WTC11 (cell line): Measurements from ENCODE around the gene PARP3. TPM values are rescaled to one million over a fixed set of nuclear protein-coding genes. Genes with fewer than 3 reads are reported as not detected.

Experiments
- ATAC-seq: fragments of 200-7000 bp; cut with Tn5 transposase; 2 replicates; pipeline ENCODE4 v1.10.0; 2021; ENCODE audit warnings: mild to moderate bottlenecking, moderate library complexity
- CTCF ChIA-PET: fragments of 300-600 bp; sonication (Branson Sonifier 250); formaldehyde crosslinking; loops from one replicate; lab custom pipeline; 2021; ENCODE audit warnings: antibody characterized with exemption; lab: Charles Lee
- POLR2A ChIA-PET: fragments of 350-600 bp; sonication (Branson Sonifier 250); formaldehyde crosslinking; loops from one replicate; lab custom pipeline; 2021; ENCODE audit warnings: antibody characterized with exemption; lab: Charles Lee
- DNase-seq: peaks from one replicate; pipeline ENCODE4 v3.0.0; 2021; ENCODE audit warnings: low spot score
- H3K27ac Mint-ChIP-seq: 2 replicates; pipeline ENCODE4 v1.8.0; 2021; ENCODE audit warnings: mixed read lengths
- H3K27me3 Mint-ChIP-seq: 2 replicates; pipeline ENCODE4 v1.8.0; 2021; ENCODE audit warnings: low read depth, mild to moderate bottlenecking, moderate library complexity, mixed read lengths
- H3K36me3 Mint-ChIP-seq: 2 replicates; pipeline ENCODE4 v1.8.0; 2021; ENCODE audit warnings: mixed read lengths
- H3K4me1 Mint-ChIP-seq: 2 replicates; pipeline ENCODE4 v1.8.0; 2022; ENCODE audit warnings: mixed read lengths
- H3K4me3 Mint-ChIP-seq: 2 replicates; pipeline ENCODE4 v1.8.0; 2021; ENCODE audit warnings: mild to moderate bottlenecking, moderate library complexity, mixed read lengths
- H3K9me3 Mint-ChIP-seq: 2 replicates; pipeline ENCODE4 v1.8.0; 2021; ENCODE audit warnings: mixed read lengths
- NR1H2 ChIP-seq: sonication (generic); formaldehyde crosslinking; IDR thresholded peaks from 2 replicates; pipeline ENCODE4 v1.9.0; 2021; ENCODE audit warnings: mild to moderate bottlenecking, moderate library complexity, missing genetic modification reagents
- PRRX2 ChIP-seq: fragments of 250-450 bp; sonication (Bioruptor Pico); IDR thresholded peaks from 2 replicates; pipeline ENCODE4 v1.8.0; 2021; ENCODE audit warnings: mild to moderate bottlenecking
- STAT6 ChIP-seq: sonication (generic); formaldehyde crosslinking; conservative IDR thresholded peaks from 2 replicates; pipeline ENCODE4 v1.8.1; 2023; ENCODE audit warnings: mild to moderate bottlenecking, low read depth, missing genetic modification reagents, moderate library complexity
- TEAD1 ChIP-seq: sonication (generic); formaldehyde crosslinking; IDR thresholded peaks from 2 replicates; pipeline ENCODE4 v1.8.0; 2022; ENCODE audit warnings: mild to moderate bottlenecking, missing genetic modification reagents
- USF2 ChIP-seq: sonication (generic); formaldehyde crosslinking; IDR thresholded peaks from 2 replicates; pipeline ENCODE4 v1.8.1; 2023; ENCODE audit warnings: mild to moderate bottlenecking, missing genetic modification reagents, moderate library complexity
- ZNF317 ChIP-seq: sonication (generic); formaldehyde crosslinking; IDR thresholded peaks from 2 replicates; pipeline ENCODE4 v1.8.1; 2023; ENCODE audit warnings: low read depth, mild to moderate bottlenecking, moderate library complexity, missing genetic modification reagents, borderline replicate concordance
- total RNA-seq: library from RNA; stranded (reverse); gene quantifications from 3 replicates; pipeline ENCODE4 v1.2.3, GENCODE V29; 2021

Gene PARP3
- total RNA-seq, 1 experiment from 2014 or later, result 2.9 TPM

- no peak overlapping the region; the same call in 1 of the 2 replicates for H3K27ac Mint-ChIP-seq
- no peak for ATAC-seq
- peaks cover 36% of the 10 kb centered on the region for H3K36me3 Mint-ChIP-seq
- H3K4me3 Mint-ChIP-seq, result no peak overlapping the region
- TF ChIP-seq ZNF317 (CRISPR knock-in tag), result no peak
- 0 out of 2 replicates have a peak, but pooled peaks cover 2% of the 10 kb centered on the region for H3K9me3 Mint-ChIP-seq
- CTCF ChIA-PET, result interaction anchor here (0.7 to 1.9 kb wide), 2 partner anchors 14 to 60 kb away, joined by 4 to 5 read pairs; partner anchors contain the start of gene ACY1
- no peak for DNase-seq
- POLR2A ChIA-PET, result no interaction called here
- H3K4me1 Mint-ChIP-seq, result peaks cover 35% of the 10 kb centered on the region
- H3K27me3 Mint-ChIP-seq, result no peaks in the 10 kb centered on the region
Measured at GRCh38 chr3:51997172-51997571, 55.0 kb downstream of the PARP3 start.

- H3K27ac Mint-ChIP-seq, result peak overlapping the region; percentile 80
- TF ChIP-seq PRRX2 (CRISPR knock-in tag), result no peak
- no peak for TF ChIP-seq NR1H2
- TF ChIP-seq USF2 (CRISPR knock-in tag), result no peak
- no peak for TF ChIP-seq TEAD1 (CRISPR knock-in tag)
- no peak for TF ChIP-seq ZNF317 (CRISPR knock-in tag)
- no peak for TF ChIP-seq STAT6 (CRISPR knock-in tag)
- ChIA-PET CTCF (interaction anchor here (0.6 to 1.9 kb wide), 5 partner anchors 15 to 59 kb away, joined by 3 to 5 read pairs (median 4); partner anchors contain the start of genes ACY1 and DUSP7), POLR2A (no interaction called here)
- peaks cover 40% of the 10 kb centered on the region for H3K4me1 Mint-ChIP-seq
- no peak for ATAC-seq
- no peak for DNase-seq
- no peaks in the 10 kb centered on the region for H3K27me3 Mint-ChIP-seq
- peaks cover 27% of the 10 kb centered on the region for H3K36me3 Mint-ChIP-seq
- no peak overlapping the region; the same call in 1 of the 2 replicates for H3K4me3 Mint-ChIP-seq
- no peaks in the 10 kb centered on the region for H3K9me3 Mint-ChIP-seq
Measured at GRCh38 chr3:51997935-51998596, 55.9 kb downstream of the PARP3 start.

Other genes with a start within 250 kb of the PARP3 start
- gene GRM2, start 235.3 kb upstream of the PARP3 start, total RNA-seq, result 2.8 to 4.1 TPM (median 3.7 TPM) in 3 replicates
- gene IQCF6, start 163.1 kb upstream of the PARP3 start, total RNA-seq, result not detected in 3 replicates
- not detected in 3 replicates for gene IQCF2, start 80.7 kb upstream of the PARP3 start, total RNA-seq
- not detected in 3 replicates for gene IQCF5, start 66.8 kb upstream of the PARP3 start, total RNA-seq
- not detected in 3 replicates for gene IQCF1, start 39.0 kb upstream of the PARP3 start, total RNA-seq
- 47.0 to 49.9 TPM (median 49.4 TPM) in 3 replicates for gene RRP9, start 459 bp upstream of the PARP3 start, total RNA-seq
- gene GPR62, start 13.0 kb downstream of the PARP3 start, total RNA-seq, result 0.24 to 0.55 TPM (median 0.46 TPM) in 3 replicates
- gene PCBP4, start 25.1 kb downstream of the PARP3 start, total RNA-seq, result 28.7 to 31.6 TPM (median 30.6 TPM) in 3 replicates
- gene ABHD14B, start 31.7 kb downstream of the PARP3 start, total RNA-seq, result 11.8 to 12.6 TPM (median 12.3 TPM) in 3 replicates
- gene ABHD14A, start 32.7 kb downstream of the PARP3 start, total RNA-seq, result 3.8 to 5.9 TPM (median 4.5 TPM) in 3 replicates
- 53.8 to 66.3 TPM (median 61.6 TPM) in 3 replicates for gene ACY1, start 41.2 kb downstream of the PARP3 start, total RNA-seq
- 1,343 to 1,592 TPM (median 1,542 TPM) in 3 replicates for gene RPL29, start 53.5 kb downstream of the PARP3 start, total RNA-seq
- 15.9 to 18.8 TPM (median 16.2 TPM) in 3 replicates for gene DUSP7, start 114.2 kb downstream of the PARP3 start, total RNA-seq
- 31.3 to 36.2 TPM (median 34.9 TPM) in 3 replicates for gene POC1A, start 212.1 kb downstream of the PARP3 start, total RNA-seq